ENCODE results near the gene PDZK1IP1. TPM values are rescaled to one million over a fixed set of nuclear protein-coding genes. Genes with fewer than 3 reads are reported as not detected.

The PDZK1IP1 gene
- total RNA-seq, 1 donor from 2014 or later, result not detected

- DNase-seq (ENCODE audit: low read depth, low spot score), result no peak
- no peak overlapping the region for H3K4me3 Mint-ChIP-seq
- no peak for TF ChIP-seq CTCF (conservative IDR thresholded peaks at IDR 0.05)
- H3K9me3 Mint-ChIP-seq, result no peaks in the 10 kb centered on the region
- H3K4me1 Mint-ChIP-seq, result peaks cover 6% of the 10 kb centered on the region
- H3K36me3 Mint-ChIP-seq (ENCODE audit: low read depth), result no peaks in the 10 kb centered on the region
- peaks cover 9% of the 10 kb centered on the region for H3K27me3 Mint-ChIP-seq (ENCODE audit: low read depth)
- no peak overlapping the region for H3K27ac Mint-ChIP-seq (ENCODE audit: unreplicated experiment)
Observed at GRCh38 chr1:47191940-47192457, 2.2 kb upstream of the PDZK1IP1 start.

- no peak for TF ChIP-seq CTCF (conservative IDR thresholded peaks at IDR 0.05)
- Mint-ChIP-seq H3K4me3 (no peak overlapping the region), H3K27ac (ENCODE audit: unreplicated experiment) (no peak overlapping the region), H3K4me1 (peaks cover 6% of the 10 kb centered on the region), H3K27me3 (ENCODE audit: low read depth) (peaks cover 9% of the 10 kb centered on the region), H3K9me3 (no peaks in the 10 kb centered on the region), H3K36me3 (ENCODE audit: low read depth) (no peaks in the 10 kb centered on the region)
- DNase-seq (ENCODE audit: low read depth, low spot score), result no peak
Observed at GRCh38 chr1:47190857-47191256, 1.0 kb upstream of the PDZK1IP1 start.

- no peaks in the 10 kb centered on the region for H3K36me3 Mint-ChIP-seq (ENCODE audit: low read depth)
- peaks cover 6% of the 10 kb centered on the region for H3K4me1 Mint-ChIP-seq
- H3K4me3 Mint-ChIP-seq, result no peak overlapping the region
- no peak overlapping the region for H3K27ac Mint-ChIP-seq (ENCODE audit: unreplicated experiment)
- DNase-seq (ENCODE audit: low read depth, low spot score), result no peak
- TF ChIP-seq CTCF (conservative IDR thresholded peaks at IDR 0.05), result no peak
- H3K27me3 Mint-ChIP-seq (ENCODE audit: low read depth), result peaks cover 12% of the 10 kb centered on the region
- no peaks in the 10 kb centered on the region for H3K9me3 Mint-ChIP-seq
Observed at GRCh38 chr1:47190509-47190855, 646 bp upstream of the PDZK1IP1 start.

- DNase-seq (ENCODE audit: low read depth, low spot score), result no peak
- Mint-ChIP-seq H3K9me3 (no peaks in the 10 kb centered on the region), H3K27me3 (ENCODE audit: low read depth) (peaks cover 11% of the 10 kb centered on the region), H3K27ac (ENCODE audit: unreplicated experiment) (no peak overlapping the region), H3K4me1 (peaks cover 6% of the 10 kb centered on the region), H3K36me3 (ENCODE audit: low read depth) (no peaks in the 10 kb centered on the region), H3K4me3 (no peak overlapping the region)
- TF ChIP-seq CTCF (conservative IDR thresholded peaks at IDR 0.05), result no peak
Observed at GRCh38 chr1:47188791-47189785, 748 bp downstream of the PDZK1IP1 start.

GRCh38 chr1:47187926-47188250, 1.9 kb downstream of the PDZK1IP1 start:
- Mint-ChIP-seq H3K36me3 (ENCODE audit: low read depth) (no peaks in the 10 kb centered on the region), H3K27me3 (ENCODE audit: low read depth) (peaks cover 10% of the 10 kb centered on the region), H3K4me3 (no peak overlapping the region), H3K4me1 (peaks cover 3% of the 10 kb centered on the region), H3K27ac (ENCODE audit: unreplicated experiment) (no peak overlapping the region), H3K9me3 (no peaks in the 10 kb centered on the region)
- no peak for DNase-seq (ENCODE audit: low read depth, low spot score)
- no peak for TF ChIP-seq CTCF (conservative IDR thresholded peaks at IDR 0.05)
